MCF 10A (cell line): ENCODE data around the gene ATG2A. TPM values are rescaled to one million over a fixed set of nuclear protein-coding genes. Genes with fewer than 3 reads are reported as not detected.

Experiments
- microRNA-seq: library from miRNA; unstranded; fragments of <30 nt; microRNA quantifications from one replicate; pipeline ENCODE4 v1.2.0, GENCODE V29; 2022
- total RNA-seq: library from RNA; stranded (reverse); gene quantifications from 2 replicates; pipeline ENCODE4 v1.2.3, GENCODE V29; 2022

The ATG2A gene
- total RNA-seq, 1 experiment from 2014 or later, result 28.7 TPM

Small RNA genes lying within 50 kb of the gene (microRNA-seq; reads per million reads assigned to microRNA genes)
- gene MIR6749 (not detected), gene MIR6750 (0.79 reads per million)

Other genes starting within 250 kb of the ATG2A start
- gene NRXN2, start 194.0 kb downstream of the ATG2A start, total RNA-seq, result not detected in 2 replicates
- not detected in 2 replicates for gene RASGRP2, start 173.1 kb downstream of the ATG2A start, total RNA-seq
- gene PYGM, start 157.2 kb downstream of the ATG2A start, total RNA-seq, result 0.09 and 0.10 TPM in 2 replicates
- 446 and 503 TPM in 2 replicates for gene SF1, start 138.7 kb downstream of the ATG2A start, total RNA-seq
- 4.9 and 6.8 TPM in 2 replicates for gene MAP4K2, start 114.0 kb downstream of the ATG2A start, total RNA-seq
- 29.2 and 33.1 TPM in 2 replicates for gene MEN1, start 106.7 kb downstream of the ATG2A start, total RNA-seq
- 3.0 and 3.7 TPM in 2 replicates for gene CDC42BPG, start 72.6 kb downstream of the ATG2A start, total RNA-seq
- gene EHD1, start 38.6 kb downstream of the ATG2A start, total RNA-seq, result 67.9 and 80.6 TPM in 2 replicates
- gene PPP2R5B, start 7.5 kb upstream of the ATG2A start, total RNA-seq, result 38.0 and 48.0 TPM in 2 replicates
- gene GPHA2, start 18.7 kb upstream of the ATG2A start, total RNA-seq, result not detected in 2 replicates
- not detected in 2 replicates for gene MAJIN, start 54.9 kb upstream of the ATG2A start, total RNA-seq
- gene BATF2, start 79.8 kb upstream of the ATG2A start, total RNA-seq, result 1.3 and 1.6 TPM in 2 replicates
- gene ARL2, start 97.0 kb upstream of the ATG2A start, total RNA-seq, result 96.8 and 113 TPM in 2 replicates
- 18.0 and 21.0 TPM in 2 replicates for gene SNX15, start 110.2 kb upstream of the ATG2A start, total RNA-seq
- gene SAC3D1, start 124.0 kb upstream of the ATG2A start, total RNA-seq, result 10.3 and 14.0 TPM in 2 replicates
- gene NAALADL1, start 141.3 kb upstream of the ATG2A start, total RNA-seq, result not detected in 2 replicates
- 9.5 and 17.3 TPM in 2 replicates for gene CDCA5, start 166.8 kb upstream of the ATG2A start, total RNA-seq
- 50.8 and 52.3 TPM in 2 replicates for gene ZFPL1, start 167.0 kb upstream of the ATG2A start, total RNA-seq
- gene VPS51, start 179.0 kb upstream of the ATG2A start, total RNA-seq, result 56.1 and 77.0 TPM in 2 replicates
- 8.5 and 14.0 TPM in 2 replicates for gene TM7SF2, start 194.7 kb upstream of the ATG2A start, total RNA-seq
- gene ZNHIT2, start 200.5 kb upstream of the ATG2A start, total RNA-seq, result 22.0 and 23.6 TPM in 2 replicates
- gene FAU, start 204.9 kb upstream of the ATG2A start, total RNA-seq, result 1,049 and 1,269 TPM in 2 replicates
- 76.9 and 79.0 TPM in 2 replicates for gene MRPL49, start 205.1 kb upstream of the ATG2A start, total RNA-seq
- 74.9 and 99.8 TPM in 2 replicates for gene SYVN1, start 217.3 kb upstream of the ATG2A start, total RNA-seq